Thoracic aorta (tissue), 2 donors: ENCODE data around the gene ADA. TPM values are rescaled to one million over a fixed set of nuclear protein-coding genes. Genes with fewer than 3 reads are reported as not detected.

ENCODE experiments used
- ATAC-seq: fragments of 150-250 bp; one replicate; pipeline ENCODE4 v1.8.0; 2017; ENCODE audit warnings: low read depth; ENCODE audit not compliant: insufficient number of reproducible peaks, low FRiP score
- DNase-seq: peaks from one replicate; pipeline ENCODE4 v3.0.0-alpha.2; 2020; ENCODE audit warnings: low spot score
- H3K27ac ChIP-seq, 2 donors: fragments of 200-600 bp; sonication (generic); 1 replicate in 1 of 2; 2 replicates in 1 of 2; pipeline ENCODE4 v1.5.1; 2016; ENCODE audit warnings: mild to moderate bottlenecking in 2 of 2, moderate library complexity in 2 of 2
- H3K27me3 ChIP-seq: fragments of 200-600 bp; sonication (generic); replicated peaks from 2 replicates; pipeline ENCODE4 v1.6.0; 2016; ENCODE audit warnings: mild to moderate bottlenecking; ENCODE audit not compliant: insufficient read depth
- H3K36me3 ChIP-seq: fragments of 200-600 bp; sonication (generic); one replicate; pipeline ENCODE4 v1.5.1; 2016
- H3K4me1 ChIP-seq, 2 donors: fragments of 200-600 bp; sonication (generic); 1 replicate in 1 of 2; 2 replicates in 1 of 2; pipeline versions ENCODE4 v1.5.1 to v1.6.0; 2016; ENCODE audit warnings: low read depth in 2 of 2, mild to moderate bottlenecking in 1 of 2; ENCODE audit not compliant: control insufficient read depth in 1 of 2
- H3K4me3 ChIP-seq: fragments of 200-600 bp; sonication (generic); 2 replicates; pipeline ENCODE4 v1.5.1; 2016; ENCODE audit warnings: mild to moderate bottlenecking
- H3K9me3 ChIP-seq: fragments of 200-600 bp; sonication (generic); 2 replicates; pipeline ENCODE4 v1.5.1; 2016
- CTCF ChIP-seq: fragments of 200-600 bp; sonication (generic); IDR thresholded peaks from one replicate; pipeline ENCODE4 v1.5.1; 2019; ENCODE audit warnings: antibody characterized with exemption
- total RNA-seq, 2 donors: library from RNA; depleted of rRNA; stranded (reverse); fragments of >200 nt; gene quantifications; one replicate each; pipeline versions ENCODE4 v1.1.0 to v1.2.3, GENCODE V29; 2016

Gene ADA
- total RNA-seq, 2 donors from 2014 or later: 8.1 to 20.6 TPM

- H3K27ac ChIP-seq: no peak overlapping the region
- no peaks in the 10 kb centered on the region for H3K9me3 ChIP-seq
- TF ChIP-seq CTCF: no peak
- no peak overlapping the region for H3K4me3 ChIP-seq
- H3K27me3 ChIP-seq: no peaks in the 10 kb centered on the region
- H3K4me1 ChIP-seq: no peaks in the 10 kb centered on the region
- no peaks in the 10 kb centered on the region for H3K36me3 ChIP-seq
- ATAC-seq (no peak), DNase-seq (no peak)
Observed at GRCh38 chr20:44627364-44628010, 24.0 kb downstream of the ADA start.

- Histone ChIP-seq H3K4me3 (no peak overlapping the region), H3K27ac (no peak overlapping the region), H3K36me3 (no peaks in the 10 kb centered on the region), H3K27me3 (no peaks in the 10 kb centered on the region), H3K9me3 (no peaks in the 10 kb centered on the region), H3K4me1 (no peaks in the 10 kb centered on the region)
- DNase-seq: no peak
- TF ChIP-seq CTCF: no peak
- ATAC-seq: no peak
Observed at GRCh38 chr20:44626278-44626677, 25.2 kb downstream of the ADA start.

- Histone ChIP-seq H3K4me1 (no peaks in the 10 kb centered on the region), H3K9me3 (no peaks in the 10 kb centered on the region), H3K36me3 (no peaks in the 10 kb centered on the region), H3K27me3 (no peaks in the 10 kb centered on the region), H3K4me3 (no peak overlapping the region), H3K27ac (no peak overlapping the region)
- DNase-seq (no peak), ATAC-seq (no peak)
- no peak for TF ChIP-seq CTCF
Observed at GRCh38 chr20:44625361-44625760, 26.1 kb downstream of the ADA start.

- Histone ChIP-seq H3K27ac (no peak overlapping the region), H3K36me3 (peaks cover 5% of the 10 kb centered on the region), H3K4me1 (no peaks in the 10 kb centered on the region), H3K4me3 (no peak overlapping the region), H3K9me3 (no peaks in the 10 kb centered on the region), H3K27me3 (no peaks in the 10 kb centered on the region)
- DNase-seq (no peak), ATAC-seq (no peak)
- no peak for TF ChIP-seq CTCF
Observed at GRCh38 chr20:44624743-44625271, 26.7 kb downstream of the ADA start.

GRCh38 chr20:44624152-44624551 lies 27.3 kb downstream of the ADA start:
- DNase-seq (no peak), ATAC-seq (no peak)
- no peak overlapping the region for H3K4me3 ChIP-seq
- TF ChIP-seq CTCF: no peak
- peaks cover 10% of the 10 kb centered on the region for H3K36me3 ChIP-seq
- H3K4me1 ChIP-seq: no peaks in the 10 kb centered on the region
- no peaks in the 10 kb centered on the region for H3K27me3 ChIP-seq
- H3K9me3 ChIP-seq: no peaks in the 10 kb centered on the region
- H3K27ac ChIP-seq: no peak overlapping the region
